Measurements from ENCODE around the gene PTPRQ. TPM values are rescaled to one million over a fixed set of nuclear protein-coding genes. Genes with fewer than 3 reads are reported as not detected.

PTPRQ gene
- total and polyA plus RNA-seq, 11 donors: 0.05 to 4.2 (median 0.20) TPM; not detected in 2

DNA sequence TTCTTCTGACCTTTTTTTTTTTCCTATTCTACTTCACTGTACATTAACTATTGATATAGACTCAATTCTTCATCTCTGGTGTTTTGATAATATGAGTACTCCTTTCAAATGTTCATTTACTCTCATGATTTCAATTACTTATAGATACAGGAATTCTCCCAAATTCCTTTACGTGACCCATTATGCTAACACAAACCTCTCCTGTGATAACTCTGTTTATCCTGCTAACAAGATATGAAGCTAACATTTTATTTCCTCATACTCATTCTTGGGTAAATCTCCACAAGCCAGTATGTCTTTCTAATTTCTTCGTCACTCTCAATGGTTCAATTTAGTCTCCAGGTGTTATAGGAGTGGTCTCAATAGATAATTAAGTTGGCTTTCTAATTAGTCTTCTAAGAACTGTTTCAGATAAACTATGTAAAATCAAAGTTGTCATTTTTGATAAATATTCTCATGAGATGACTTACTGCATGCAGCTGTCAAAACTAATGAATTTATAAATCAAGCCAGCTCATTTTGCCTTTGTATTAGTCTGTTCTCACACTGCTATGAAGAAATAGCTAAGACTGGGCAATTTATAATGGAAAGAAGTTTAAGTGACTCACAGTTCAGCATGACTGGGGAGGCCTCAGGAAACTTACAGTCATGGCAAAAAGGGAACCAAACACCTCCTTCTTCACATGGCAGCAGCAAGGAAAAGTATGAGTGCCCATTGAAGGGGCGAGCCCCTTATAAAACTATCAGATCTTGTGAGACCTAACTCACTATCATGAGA, 132.8 kb downstream of the PTPRQ start:
- no peak for TF ChIP-seq POLR2A (IDR thresholded peaks at IDR 0.05)
- TF ChIP-seq, protein P1, sequence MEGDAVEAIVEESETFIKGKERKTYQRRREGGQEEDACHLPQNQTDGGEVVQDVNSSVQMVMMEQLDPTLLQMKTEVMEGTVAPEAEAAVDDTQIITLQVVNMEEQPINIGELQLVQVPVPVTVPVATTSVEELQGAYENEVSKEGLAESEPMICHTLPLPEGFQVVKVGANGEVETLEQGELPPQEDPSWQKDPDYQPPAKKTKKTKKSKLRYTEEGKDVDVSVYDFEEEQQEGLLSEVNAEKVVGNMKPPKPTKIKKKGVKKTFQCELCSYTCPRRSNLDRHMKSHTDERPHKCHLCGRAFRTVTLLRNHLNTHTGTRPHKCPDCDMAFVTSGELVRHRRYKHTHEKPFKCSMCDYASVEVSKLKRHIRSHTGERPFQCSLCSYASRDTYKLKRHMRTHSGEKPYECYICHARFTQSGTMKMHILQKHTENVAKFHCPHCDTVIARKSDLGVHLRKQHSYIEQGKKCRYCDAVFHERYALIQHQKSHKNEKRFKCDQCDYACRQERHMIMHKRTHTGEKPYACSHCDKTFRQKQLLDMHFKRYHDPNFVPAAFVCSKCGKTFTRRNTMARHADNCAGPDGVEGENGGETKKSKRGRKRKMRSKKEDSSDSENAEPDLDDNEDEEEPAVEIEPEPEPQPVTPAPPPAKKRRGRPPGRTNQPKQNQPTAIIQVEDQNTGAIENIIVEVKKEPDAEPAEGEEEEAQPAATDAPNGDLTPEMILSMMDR (IDR thresholded peaks at IDR 0.05): no peak
- ATAC-seq: no peak
- no peak overlapping the region for H3K27ac ChIP-seq
- no peaks in the 10 kb centered on the region for H3K9me3 ChIP-seq
- no peak overlapping the region for H3K4me3 ChIP-seq
- whole genome bisulfite sequencing, 4 donors: 79 to 87% (median 85%) methylated on average over 3 of the region's 3 CpGs
- no peak for DNase-seq
- no peaks in the 10 kb centered on the region for H3K27me3 ChIP-seq
- intact Hi-C loops (cut with DNase I): no loop called here
- no peaks in the 10 kb centered on the region for H3K4me1 ChIP-seq
- H3K36me3 ChIP-seq: no peaks in the 10 kb centered on the region

DNA sequence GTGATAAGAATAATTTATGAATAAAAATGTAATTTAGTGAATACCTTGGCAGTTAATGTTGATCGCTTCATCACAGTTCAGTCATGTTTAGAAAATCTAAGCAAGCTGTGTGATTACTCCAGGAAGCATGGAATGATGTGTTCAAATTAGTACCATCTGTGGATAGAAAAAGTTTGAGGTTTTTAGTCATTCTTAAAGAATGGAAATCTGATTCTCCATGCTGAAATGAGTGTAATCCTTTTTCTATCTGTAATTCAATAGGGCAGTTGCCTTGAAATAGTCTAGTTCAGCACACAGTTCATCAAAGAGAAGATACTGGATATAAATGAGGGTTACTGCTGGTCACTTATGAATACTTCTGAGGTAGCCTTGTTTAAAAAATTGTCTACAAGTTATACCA, 136.2 kb downstream of the PTPRQ start:
- Histone ChIP-seq H3K27ac (no peak overlapping the region), H3K27me3 (no peaks in the 10 kb centered on the region), H3K9me3 (no peaks in the 10 kb centered on the region), H3K36me3 (no peaks in the 10 kb centered on the region), H3K4me1 (no peaks in the 10 kb centered on the region), H3K4me3 (no peak overlapping the region)
- WGBS, 4 donors: 63 to 89% (median 84%) methylated on average over 1 of the region's 1 CpG
- intact Hi-C loops (cut with DNase I): no loop called here
- TF ChIP-seq POLR2A (IDR thresholded peaks at IDR 0.05): no peak
- TF ChIP-seq, protein P1 (IDR thresholded peaks at IDR 0.05): no peak
- ATAC-seq (no peak), DNase-seq (no peak)

DNA sequence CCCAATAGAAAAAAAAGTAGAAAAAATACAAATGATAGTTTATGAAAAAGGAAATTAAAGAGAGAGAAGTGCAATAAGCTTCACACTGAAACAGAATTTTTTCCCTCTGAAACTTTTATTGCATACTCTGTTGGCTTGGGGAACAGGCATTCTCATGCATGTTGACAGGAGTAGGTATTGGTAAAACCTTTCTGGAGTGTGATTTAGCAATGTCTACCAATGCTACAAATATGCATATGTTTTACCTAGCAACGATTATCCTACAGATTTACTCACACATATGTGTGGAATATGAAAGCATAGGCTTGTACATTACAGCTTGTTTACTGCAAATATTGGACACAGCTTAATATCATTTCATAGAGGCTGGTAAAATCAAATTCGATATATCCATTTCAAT, 137.7 kb downstream of the PTPRQ start:
- Histone ChIP-seq H3K27ac (no peak overlapping the region), H3K4me1 (no peaks in the 10 kb centered on the region), H3K27me3 (no peaks in the 10 kb centered on the region), H3K9me3 (no peaks in the 10 kb centered on the region), H3K36me3 (no peaks in the 10 kb centered on the region), H3K4me3 (no peak overlapping the region)
- ATAC-seq (no peak), DNase-seq (no peak)
- no peak for TF ChIP-seq POLR2A (IDR thresholded peaks at IDR 0.05)
- TF ChIP-seq, protein P1 (IDR thresholded peaks at IDR 0.05): no peak
- intact Hi-C loops (cut with DNase I): no loop called here
- 69 to 78% (median 72%) methylated on average over 2 of the region's 2 CpGs for WGBS, 4 donors

DNA sequence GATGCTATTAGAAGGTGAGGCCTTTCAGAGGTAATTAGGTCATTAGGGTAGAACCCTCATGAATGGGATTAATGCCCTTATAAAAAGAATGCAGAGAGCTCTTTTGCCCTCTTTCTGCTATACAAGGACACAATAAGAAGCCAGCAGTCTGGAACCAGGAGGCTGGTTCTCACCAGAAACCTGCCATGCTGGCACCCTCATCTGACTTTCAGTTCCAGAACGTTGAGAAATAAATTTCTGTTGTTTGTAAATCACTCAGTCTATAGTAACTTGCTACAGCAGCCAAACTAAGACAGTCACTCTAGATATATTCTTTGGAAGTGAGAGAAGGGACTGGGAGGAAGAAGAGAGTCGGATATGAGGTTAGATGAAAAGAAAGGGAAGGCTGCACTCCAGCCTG, 138.4 kb downstream of the PTPRQ start:
- DNase-seq (no peak), ATAC-seq (no peak)
- Histone ChIP-seq H3K9me3 (no peaks in the 10 kb centered on the region), H3K27ac (no peak overlapping the region), H3K27me3 (no peaks in the 10 kb centered on the region), H3K4me1 (no peaks in the 10 kb centered on the region), H3K36me3 (no peaks in the 10 kb centered on the region), H3K4me3 (no peak overlapping the region)
- intact Hi-C loops (cut with DNase I): no loop called here
- TF ChIP-seq, protein P1 (IDR thresholded peaks at IDR 0.05): no peak
- TF ChIP-seq POLR2A (IDR thresholded peaks at IDR 0.05): no peak
- WGBS, 4 donors: 64 to 71% (median 71%) methylated on average over 2 of the region's 2 CpGs
